Esophagus muscularis mucosa (tissue), 4 donors: ENCODE results near the gene ADAMTS16.

Source experiments
- EP300 ChIP-seq: sonication (generic); formaldehyde crosslinking; IDR thresholded peaks from one replicate; pipeline ENCODE4 v1.6.1; 2017; ENCODE audit warnings: antibody characterized with exemption
- POLR2A ChIP-seq: fragments of 450-650 bp; IDR thresholded peaks from one replicate; pipeline ENCODE4 v1.6.1; 2017; ENCODE audit warnings: antibody characterized with exemption, moderate library complexity, mild to moderate bottlenecking, low read depth
- POLR2AphosphoS5 ChIP-seq, 2 donors: sonication (generic); formaldehyde crosslinking; IDR thresholded peaks; one replicate each; pipeline ENCODE4 v1.6.1; 2017; ENCODE audit warnings: antibody characterized with exemption in 2 of 2
- TF ChIP-seq, protein P1 (sequence below), 3 experiments: fragments of 200-600 bp in 2 of 3; fragments of 450-650 bp in 1 of 3; sonication (generic) in 2 of 3; IDR thresholded peaks; one replicate each; pipeline ENCODE4 v1.5.1; 2017 to 2019; ENCODE audit warnings: antibody characterized with exemption in 3 of 3, mild to moderate bottlenecking in 2 of 3, moderate library complexity in 1 of 3

DNA sequence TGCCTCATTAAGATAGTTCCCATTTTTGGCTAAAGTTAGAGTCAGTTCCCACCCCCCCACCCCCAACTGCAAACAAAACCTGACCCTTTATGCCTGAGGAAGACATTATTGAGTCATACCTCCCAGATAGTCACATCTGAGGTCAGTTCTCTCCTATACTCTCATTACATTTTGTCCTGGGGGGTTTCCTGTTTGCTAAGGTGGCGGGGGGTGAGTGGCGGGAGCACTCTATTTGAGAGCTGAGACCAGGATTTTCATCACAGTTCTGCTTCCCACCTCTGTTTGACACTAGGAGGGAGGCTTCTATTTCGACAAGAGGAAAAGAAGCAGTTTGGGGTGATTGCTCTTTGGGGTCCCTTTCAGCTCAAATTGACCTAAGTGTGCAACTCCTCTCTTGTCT is 222.9 kb downstream of the ADAMTS16 start:
- TF ChIP-seq POLR2A = no peak
- TF ChIP-seq, protein P1, sequence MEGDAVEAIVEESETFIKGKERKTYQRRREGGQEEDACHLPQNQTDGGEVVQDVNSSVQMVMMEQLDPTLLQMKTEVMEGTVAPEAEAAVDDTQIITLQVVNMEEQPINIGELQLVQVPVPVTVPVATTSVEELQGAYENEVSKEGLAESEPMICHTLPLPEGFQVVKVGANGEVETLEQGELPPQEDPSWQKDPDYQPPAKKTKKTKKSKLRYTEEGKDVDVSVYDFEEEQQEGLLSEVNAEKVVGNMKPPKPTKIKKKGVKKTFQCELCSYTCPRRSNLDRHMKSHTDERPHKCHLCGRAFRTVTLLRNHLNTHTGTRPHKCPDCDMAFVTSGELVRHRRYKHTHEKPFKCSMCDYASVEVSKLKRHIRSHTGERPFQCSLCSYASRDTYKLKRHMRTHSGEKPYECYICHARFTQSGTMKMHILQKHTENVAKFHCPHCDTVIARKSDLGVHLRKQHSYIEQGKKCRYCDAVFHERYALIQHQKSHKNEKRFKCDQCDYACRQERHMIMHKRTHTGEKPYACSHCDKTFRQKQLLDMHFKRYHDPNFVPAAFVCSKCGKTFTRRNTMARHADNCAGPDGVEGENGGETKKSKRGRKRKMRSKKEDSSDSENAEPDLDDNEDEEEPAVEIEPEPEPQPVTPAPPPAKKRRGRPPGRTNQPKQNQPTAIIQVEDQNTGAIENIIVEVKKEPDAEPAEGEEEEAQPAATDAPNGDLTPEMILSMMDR (IDR thresholded peaks at IDR 0.05) = no peak
- no peak for TF ChIP-seq POLR2AphosphoS5 (IDR thresholded peaks at IDR 0.05)
- no peak for TF ChIP-seq EP300
